Hippocampal formation (tissue), 2 donors: ENCODE results near the gene CEBPG.

ENCODE experiments used
- DNase-seq, 2 donors: peaks; one replicate each; lab custom pipeline; 2025; lab: John Stamatoyannopoulos, UW

Gene CEBPG

GRCh38 chr19:33373453-33374235, at the start of gene CEBPG:
CEBPG (plus strand) TSS chr19:33373709; CDS start chr19:33379240, 5,531 bp downstream.
- DNase-seq = peak; percentile 84 to 96

GRCh38 chr19:33324628-33325027, 48.9 kb upstream of the CEBPG start:
- no peak for DNase-seq

GRCh38 chr19:33325920-33326319, 47.6 kb upstream of the CEBPG start:
- peak; percentile 13 to 66 for DNase-seq

- no peak for DNase-seq
These were observed 44.4 kb upstream of the CEBPG start for GRCh38 chr19:33329060-33329459.

DNA sequence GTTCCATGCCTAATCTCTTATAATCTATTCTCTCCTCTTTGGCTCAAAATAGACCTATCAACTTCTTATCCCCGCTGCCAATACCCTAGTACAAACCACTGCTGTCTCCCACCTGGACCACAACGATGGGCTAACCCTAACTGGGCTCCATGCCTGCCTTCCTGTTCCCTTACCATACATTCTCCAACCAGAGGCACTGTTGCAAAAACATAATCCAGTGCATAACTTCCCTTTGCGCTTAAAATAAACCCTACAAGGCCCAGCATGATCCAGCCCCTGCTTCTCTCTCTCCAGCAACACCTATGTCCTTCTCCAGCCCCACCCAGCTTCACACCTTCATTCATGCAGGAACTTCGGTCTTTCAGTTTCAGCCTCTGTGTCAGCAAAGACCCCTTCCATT, 43.8 kb upstream of the CEBPG start:
- DNase-seq = no peak

GRCh38 chr19:33332248-33332647, 41.3 kb upstream of the CEBPG start:
- peak in 1 of 2 donors; percentile 23 for DNase-seq

DNA sequence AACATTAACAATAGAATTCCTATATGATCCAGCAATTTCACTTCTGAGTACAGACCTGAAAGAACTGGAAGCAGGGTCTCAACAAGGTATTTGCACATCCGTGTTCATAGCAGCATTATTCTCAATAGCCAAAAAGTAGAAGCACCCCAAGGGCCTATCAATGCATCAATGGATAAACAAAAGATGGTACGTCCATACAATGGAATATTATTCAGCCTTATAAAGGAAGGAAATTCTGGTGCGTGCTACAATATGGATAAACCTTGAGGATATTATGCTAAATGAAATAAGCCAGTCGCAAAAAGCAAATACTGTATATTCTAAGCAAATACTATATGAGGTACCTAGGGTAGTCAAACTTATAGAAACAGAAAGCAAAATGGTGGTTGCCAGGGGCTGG, 40.4 kb upstream of the CEBPG start:
- DNase-seq = no peak

GRCh38 chr19:33333642-33334041, 39.9 kb upstream of the CEBPG start:
- no peak for DNase-seq

DNA sequence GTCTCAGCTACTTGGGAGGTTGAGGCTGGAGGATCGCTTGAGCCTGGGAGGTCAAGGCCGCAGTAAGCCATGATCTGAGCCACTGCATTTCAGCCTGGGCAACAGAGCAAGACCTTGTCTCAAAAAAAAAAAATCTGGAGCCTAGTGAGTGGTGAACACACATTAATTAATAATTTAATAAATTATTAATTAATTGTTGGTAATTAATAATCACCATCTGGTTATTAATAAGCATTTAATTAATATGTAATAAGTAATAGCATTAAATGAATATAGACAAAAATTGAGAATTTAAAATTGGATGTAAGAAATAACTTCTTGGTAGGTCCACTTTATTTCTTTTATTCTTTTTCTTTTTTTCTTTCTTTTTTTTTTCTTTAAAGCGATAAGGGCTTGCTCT, 39.2 kb upstream of the CEBPG start:
- DNase-seq = no peak

DNA sequence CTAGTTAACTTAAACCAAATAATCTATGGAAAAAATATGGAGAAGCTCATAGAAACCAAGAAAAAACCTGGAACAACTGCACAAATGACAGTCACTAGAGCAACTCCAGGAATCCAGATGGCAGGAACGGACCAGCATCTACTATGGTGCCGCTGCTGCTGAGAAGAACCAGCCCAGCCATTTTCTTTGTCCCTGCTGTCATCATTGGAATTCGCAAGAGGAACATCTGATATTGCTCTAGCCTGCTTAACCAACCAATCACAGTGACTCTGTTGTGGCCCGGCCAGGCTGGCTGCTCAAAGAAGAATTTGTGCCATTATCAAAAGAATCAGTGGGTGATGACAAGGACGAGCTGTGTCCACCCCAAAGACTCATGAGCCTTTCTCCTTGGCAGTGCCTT, 38.1 kb upstream of the CEBPG start:
- no peak for DNase-seq

DNA sequence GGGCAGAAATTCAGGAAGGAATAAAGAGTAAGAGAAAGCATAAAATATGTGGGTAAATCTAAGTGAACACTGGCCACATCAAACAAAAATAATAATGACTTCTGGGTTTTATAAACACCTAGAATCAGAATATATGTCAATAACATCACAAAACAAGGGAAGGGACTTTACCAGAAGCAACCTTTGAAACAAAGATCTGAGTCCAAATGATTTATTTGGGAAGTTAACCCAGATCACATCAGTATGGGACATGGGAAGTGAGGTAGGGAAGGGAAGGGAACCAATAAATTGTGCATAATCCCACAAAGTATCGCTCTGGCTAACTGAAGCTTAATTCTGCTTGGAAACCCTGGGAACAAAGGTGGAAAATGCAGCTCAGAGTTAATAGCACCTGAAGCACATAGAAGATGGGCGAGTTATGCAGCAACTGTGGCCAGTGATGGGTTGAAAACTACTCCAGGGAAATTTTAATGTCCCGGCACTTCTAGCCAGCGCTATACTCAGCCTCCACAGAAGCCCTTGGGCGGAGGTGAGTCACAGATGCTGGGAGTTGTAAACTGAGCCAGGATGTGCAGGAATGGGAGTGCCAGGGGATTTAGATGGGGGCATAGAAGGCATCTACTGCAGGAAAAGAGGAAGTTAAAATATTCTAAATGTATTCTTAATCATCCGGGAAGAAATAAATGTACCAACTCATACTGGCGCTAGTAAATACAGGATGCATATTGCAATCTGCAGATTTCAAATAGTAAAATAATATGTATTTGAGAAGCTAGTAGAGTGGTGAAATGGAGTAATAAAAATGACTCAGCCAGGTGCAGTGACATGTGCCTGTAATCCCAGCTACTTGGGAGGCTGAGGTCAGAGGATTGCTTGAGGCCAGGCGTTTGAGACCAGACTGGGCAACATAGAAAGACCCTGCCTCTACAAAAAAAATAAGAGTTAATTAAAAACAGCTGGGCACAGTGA, 34.2 kb upstream of the CEBPG start:
- DNase-seq = no peak

DNA sequence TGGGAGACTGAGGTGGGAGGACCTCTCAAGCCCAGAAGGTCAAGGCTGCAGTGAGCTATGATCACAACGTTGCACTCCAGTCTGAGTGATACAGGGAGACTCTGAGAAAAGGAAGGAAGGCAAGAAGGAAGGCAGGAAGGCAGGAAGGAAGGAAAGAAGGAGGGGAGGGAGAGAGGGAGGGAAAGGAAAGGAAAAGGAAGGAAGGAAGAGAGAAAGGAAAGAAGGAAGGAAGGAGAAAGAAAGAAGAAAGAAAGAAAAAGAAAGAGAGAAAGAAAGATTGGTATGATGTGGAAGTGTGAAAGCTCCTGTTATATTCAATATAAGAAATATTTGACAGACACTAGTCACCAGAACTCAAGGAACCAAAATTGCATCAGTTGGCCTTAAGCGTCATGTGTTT, 32.5 kb upstream of the CEBPG start:
- DNase-seq = no peak

DNA sequence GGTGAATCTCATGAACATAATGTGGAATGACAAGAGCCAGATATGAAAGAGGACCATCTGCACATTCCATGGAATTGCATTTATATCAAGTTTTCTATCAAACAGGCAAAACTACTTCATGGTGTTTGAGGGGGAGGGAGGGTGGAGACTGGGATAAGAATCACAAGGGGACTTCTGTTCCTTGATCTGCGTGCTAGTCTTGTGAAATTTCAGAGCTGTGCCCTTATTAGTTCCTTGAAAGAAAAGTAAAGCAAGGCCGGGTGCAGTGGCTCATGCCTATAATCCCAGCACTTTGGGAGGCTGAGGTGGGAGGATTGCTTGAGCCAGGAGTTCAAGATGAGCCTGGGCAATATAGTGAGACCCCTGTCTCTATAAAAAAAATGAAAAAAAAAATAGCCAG, 30.2 kb upstream of the CEBPG start:
- no peak for DNase-seq

DNA sequence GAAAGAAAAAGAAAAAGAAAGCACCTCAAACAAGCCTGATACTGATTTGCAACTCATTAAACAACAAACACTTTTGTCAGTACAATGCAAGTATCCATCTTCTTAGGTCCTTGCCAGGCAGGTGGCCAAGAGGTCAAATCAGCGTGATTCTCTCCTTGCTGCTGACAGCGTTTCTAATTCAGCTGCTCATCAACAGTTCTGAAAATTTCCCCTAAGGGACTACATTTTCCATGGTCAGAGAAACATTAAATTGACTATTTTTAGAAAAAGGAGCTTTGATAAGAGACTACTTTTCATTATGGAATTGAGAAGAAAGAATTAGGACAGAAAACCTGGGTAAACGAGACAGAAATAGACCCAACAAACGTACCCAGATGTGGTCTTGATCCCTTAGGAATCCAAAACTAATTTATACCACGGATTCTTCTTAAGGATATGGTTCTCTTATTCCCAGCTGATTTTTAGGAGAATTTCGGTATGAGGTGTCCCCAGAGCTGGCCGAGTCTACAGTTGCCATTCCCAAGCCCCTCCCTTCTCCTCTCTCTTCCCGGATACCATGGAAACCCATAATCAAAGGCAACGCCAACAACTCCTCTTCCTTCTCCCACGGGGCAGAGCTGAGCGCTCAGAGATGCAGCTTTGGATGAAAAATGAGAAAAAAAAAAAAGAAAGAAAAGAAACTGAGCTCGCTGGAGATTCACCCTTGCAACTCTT, 29.5 kb upstream of the CEBPG start:
- DNase-seq = peak in 1 of 2 donors; percentile 44

DNA sequence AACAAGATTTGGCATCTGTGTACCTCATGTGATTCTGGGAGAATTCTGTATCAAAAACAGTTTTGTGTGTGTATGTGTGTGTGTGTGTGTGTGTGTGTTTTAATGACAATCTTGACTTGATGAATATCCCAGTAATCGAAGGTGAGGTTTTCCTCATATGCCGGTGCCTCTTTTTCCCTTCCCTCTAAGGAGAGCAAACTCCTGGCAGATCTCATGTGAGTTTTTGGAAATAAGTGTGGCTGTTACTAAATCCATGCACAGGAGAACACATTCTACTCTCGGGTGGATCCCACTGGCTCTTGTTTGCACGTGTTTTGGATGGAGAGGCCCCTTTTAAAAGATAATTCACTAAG, 29.0 kb upstream of the CEBPG start:
- DNase-seq = no peak

- DNase-seq = no peak
These were observed 28.3 kb upstream of the CEBPG start for GRCh38 chr19:33345163-33345562.

DNA sequence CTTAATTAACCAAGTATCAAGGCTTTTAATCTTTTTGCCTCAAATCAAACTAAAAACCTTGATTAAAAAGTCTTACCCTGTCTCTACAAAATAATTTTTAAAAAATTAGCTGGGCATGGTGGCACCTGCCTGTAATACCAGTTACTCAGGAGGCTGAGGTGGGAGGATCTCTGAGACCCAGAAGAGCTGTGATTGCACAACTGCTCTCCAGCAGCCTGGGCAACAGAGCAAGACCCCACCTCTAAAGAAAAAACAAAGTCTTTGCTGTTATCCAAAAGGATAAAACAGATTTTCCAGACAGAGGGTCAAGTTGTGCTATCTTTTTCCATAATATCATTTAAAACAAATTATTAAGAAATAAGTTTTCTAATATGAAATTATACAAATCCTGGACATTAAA, 26.8 kb upstream of the CEBPG start:
- DNase-seq = no peak

DNA sequence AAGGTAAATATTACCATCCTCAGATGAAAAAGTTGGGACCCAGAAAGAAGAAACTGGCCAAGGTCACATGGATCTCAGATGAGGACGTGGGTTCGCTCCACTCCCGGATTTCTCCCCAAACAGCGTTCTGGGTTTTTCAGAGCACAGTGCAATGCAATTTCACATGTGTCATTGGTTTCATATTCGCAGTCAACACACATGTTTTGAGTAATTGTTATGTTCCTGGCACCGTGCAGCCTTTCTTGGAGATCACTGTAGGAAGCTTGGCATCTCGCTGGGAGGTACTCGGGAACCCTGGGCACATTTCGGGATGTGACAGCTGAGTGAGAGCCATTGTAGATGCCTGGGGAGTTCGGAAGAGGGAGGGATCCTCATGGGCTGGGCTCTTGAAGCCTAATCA, 26.2 kb upstream of the CEBPG start:
- no peak for DNase-seq

GRCh38 chr19:33348301-33349010, 25.1 kb upstream of the CEBPG start:
- no peak for DNase-seq

DNA sequence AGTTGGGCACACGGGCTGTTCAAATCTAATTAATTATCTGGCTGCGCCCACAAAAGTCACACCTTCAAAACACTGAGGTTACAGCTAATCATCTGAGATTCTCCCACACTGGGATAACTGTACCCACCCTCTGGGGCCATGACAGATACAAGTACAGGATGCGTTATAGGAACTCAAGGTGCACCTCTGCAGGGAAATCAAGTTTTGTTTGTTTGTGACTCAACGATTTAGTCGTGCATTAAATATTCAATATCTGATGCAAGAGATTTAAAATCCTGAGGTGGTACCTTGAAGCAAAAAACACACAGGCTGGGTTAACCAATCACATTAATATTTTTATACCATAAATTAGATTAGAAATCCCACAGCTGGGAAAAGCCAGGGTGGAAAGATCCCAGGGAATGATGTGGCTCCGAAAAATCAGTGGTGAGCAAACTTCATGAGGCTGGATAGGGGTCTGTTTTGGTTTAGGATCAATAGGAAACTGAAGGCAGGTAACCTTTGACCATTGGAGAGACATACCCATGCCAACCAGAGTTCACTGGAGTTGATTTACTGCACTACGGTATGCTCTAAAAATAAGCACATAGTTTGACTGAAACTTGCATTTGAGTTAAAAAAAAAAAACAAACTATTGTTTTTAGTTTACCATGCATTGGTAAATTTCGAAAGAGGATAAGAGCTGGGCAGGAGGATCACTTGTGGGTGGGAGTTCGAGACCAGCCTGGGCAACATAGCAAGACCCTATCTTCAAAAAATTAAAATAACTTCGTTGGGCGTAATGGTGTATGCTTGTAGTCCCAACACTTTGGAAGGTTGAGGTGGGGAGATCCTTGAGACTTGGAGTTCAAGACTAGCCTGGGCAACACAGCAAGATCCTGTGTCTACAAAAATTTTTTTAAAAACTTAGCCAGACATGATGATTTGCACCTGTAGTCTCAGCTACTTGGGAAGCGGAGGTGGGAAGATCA, 23.9 kb upstream of the CEBPG start:
- DNase-seq = no peak
